HG03097 (cell line): ENCODE data around the gene CCDC148.

Source experiments
- ATAC-seq: cut with Tn5 transposase; IDR thresholded peaks from one replicate; pipeline ENCODE4 v1.9.1; 2021; ENCODE audit not compliant: unreplicated experiment, low FRiP score

The CCDC148 gene

DNA sequence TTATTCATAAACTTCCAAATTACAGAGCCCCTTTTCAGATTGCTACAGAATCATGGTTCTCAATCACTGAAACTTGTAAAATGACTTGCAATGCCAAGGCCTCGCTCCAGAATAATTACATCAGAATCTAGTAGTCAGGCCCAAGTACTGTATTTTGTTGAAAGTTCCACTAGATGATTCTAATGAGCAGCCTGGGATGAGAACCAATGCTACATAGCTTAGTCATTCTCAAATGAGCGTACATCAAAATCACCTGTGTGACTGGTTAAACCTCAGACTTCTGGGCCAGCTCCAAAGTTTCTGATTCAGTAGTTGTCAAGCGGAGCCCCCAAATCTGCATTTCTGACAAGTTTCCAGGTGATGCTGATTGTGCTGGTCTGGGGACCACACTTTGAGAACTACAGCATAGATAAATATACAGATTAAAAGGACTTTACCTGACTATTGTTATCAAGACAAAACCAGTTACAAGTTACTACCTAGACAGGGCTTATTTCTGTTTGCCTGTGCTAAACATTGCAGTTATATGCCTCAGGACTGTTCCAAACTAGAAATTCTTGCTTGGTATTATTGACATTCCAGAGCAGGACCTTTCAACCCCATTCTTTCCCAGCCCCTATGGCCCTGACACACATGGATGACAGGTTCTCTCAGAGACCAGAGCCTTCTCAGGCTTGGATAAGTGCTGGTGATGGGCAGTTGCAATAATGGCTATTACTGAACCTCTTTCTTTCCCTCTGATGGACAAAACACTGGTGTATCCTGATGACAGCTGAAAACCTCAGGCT, 271.8 kb downstream of the CCDC148 start:
- ATAC-seq = no peak

DNA sequence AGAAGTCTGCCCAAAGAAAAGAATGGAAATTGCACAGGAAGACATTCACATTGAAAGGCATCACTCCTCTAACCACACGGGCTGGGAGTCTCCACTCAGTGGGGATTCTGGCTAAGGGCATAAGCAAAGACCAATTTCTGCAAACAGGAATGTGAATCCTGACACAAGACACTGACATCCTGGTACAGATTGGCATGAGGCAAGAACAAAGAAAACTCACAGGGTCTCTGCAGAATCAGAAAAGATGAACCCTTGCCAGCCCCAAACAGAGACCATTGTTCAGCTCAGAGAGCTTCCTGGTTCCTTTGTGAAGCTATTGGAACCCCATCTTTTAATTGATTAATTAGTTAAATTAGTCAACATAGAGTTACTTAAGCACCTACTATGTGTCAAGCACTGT, 272.6 kb downstream of the CCDC148 start:
- no peak for ATAC-seq

DNA sequence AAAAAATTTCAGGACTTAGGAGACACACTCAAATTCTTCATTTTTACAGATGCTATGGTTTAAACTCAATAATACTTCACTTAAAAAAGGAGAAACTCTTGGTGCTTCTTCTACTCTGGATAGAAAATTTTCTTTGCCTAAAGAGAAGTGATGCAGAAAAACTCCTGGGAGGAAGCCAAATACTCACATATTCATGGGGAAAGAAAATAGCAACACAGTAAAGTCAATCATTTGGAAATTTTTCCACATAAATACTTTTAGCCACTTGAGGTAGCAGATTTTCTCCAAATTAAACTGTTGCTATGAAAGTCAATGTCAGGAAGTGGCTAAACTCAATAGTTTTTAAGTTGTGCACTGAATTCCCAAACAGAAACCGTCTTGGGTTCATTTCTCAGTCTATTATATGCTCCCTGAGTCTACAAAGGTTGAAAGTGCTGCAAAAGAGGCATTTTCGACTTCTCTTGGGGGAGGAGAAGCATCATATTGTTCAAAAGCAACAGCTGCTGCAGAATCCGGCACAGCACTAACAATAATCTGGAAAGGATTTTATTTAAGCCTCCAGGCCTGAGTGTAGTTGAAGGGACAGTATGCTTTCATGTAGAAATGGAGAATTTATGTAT, 273.8 kb downstream of the CCDC148 start:
- ATAC-seq = no peak

DNA sequence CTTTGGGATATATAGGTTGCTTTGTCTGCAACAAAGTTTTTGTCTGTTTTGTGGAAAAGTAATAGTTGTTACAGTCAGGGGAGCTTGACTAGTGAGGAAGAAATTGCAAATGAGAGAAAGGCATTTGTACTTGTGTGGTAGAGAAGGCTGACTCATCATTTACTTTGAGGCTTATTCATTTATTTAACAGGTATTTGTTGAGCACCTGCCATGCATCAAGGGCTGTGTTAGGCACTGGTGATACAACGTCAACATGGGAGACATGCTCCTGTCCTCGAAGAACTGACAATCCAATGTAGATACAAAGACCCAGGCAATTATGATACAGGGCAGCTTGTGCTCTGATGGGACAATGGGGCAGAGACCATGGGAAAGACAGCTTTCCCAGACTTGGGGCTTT, 275.4 kb downstream of the CCDC148 start:
- ATAC-seq = no peak

DNA sequence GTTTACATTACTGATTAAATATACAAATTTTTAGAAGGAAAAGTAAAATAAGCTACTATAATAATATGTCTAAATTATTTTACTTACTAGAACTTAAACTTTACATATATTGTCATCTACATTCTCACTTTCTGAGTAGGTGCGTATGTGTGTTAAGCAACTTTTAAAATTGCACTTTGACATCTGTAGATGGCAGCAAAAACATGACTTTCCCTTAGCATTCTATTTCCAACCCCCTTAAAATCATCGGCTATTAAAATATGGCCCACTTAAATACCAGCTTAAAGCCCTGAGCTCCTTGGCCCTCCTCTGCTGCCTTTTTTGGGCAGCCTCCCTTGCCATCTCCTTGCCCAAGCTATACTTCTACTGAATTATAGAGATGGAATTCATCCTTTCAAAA, 276.9 kb downstream of the CCDC148 start:
- ATAC-seq = no peak

DNA sequence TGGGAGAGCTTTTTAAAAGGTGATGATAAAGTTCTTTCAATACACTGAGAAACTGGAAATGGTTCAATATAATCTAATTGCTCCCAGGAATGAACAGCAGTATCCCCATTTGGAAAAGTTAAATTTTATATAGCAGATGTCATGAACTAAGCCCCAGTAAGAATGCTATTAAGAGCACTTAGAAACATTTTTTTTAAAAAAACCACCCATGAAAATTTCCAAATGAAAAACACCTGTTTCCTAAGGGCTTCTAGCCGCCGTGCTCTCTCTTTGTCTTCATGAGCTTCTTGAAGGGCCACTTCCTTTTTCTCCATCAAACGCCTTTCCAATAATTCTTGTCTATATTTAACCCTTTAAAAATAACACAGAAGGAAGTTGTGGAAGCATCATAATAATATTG, 277.9 kb downstream of the CCDC148 start:
- no peak for ATAC-seq

DNA sequence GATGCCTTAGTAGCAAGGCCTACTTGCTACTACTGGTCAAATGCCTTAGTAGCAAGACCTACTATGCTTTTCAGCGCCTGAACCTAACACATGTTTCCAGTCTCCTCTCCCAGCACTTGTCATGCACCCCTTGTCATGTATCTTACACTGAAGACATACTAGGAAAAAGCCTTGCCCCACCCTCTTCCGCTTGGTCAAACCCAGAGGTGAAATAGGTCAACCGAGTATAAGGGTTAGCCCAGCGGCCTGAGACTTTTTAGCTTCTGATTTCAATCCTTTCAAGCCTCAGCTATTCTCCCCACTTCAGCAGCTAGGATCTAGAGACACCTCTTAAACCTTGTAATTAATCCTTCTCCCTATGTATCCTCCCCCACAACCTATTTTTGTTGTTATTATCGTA, 281.6 kb downstream of the CCDC148 start:
- no peak for ATAC-seq

DNA sequence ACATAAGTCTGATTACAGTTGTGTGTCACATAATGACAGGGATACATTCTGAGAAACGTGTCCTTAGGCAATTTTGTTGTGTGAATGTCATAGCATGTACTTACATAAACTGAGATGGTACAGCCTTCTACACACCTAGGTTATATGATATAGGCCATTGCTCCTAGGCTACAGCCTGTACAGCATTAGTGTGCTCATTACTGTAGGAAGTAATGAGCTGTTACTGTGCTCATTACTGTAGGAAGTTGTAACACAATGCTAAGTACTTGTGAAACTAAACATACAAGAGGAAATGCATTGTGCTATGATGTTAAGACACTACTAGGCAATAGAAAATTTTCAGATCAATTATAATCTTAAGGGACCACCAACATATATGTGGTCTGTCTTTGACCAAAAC, 282.1 kb downstream of the CCDC148 start:
- no peak for ATAC-seq

DNA sequence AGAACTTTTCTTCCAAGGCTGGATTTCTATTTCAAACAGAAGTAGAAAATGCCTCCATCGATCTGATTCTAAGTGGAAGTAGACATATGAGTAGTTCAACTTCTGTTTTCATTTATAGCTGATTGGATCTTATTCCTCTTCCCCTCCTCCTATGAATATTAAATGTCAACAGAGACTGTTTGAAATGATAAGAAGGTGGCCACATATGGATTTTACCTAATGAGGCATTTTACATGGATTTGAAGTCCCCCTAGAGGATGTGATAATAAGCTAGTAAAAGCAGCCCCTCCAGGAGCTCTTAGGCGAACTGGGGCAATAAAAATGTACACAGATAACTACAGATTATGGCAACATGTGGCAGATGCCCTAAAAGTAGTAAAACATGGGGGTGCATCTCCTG, 283.8 kb downstream of the CCDC148 start:
- no peak for ATAC-seq

DNA sequence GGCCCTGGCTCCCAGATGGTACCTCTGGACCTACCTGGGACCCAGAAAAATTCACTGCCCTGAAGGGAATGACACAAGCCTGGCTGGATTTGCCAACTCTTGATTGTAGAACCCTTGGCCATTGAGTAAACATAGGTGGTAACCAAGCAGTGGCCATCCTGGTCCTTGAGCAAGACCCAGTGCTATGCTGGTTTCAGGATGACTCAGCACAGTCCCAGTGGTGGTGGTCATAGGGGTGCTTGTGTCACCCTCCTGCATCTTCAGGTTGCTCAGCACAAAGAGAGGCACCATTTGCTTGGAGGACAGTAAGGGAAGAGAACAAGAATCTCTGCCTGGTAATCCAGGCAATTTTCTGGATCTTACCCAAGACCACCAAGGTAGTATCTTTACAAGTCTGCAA, 302.0 kb downstream of the CCDC148 start:
- no peak for ATAC-seq

DNA sequence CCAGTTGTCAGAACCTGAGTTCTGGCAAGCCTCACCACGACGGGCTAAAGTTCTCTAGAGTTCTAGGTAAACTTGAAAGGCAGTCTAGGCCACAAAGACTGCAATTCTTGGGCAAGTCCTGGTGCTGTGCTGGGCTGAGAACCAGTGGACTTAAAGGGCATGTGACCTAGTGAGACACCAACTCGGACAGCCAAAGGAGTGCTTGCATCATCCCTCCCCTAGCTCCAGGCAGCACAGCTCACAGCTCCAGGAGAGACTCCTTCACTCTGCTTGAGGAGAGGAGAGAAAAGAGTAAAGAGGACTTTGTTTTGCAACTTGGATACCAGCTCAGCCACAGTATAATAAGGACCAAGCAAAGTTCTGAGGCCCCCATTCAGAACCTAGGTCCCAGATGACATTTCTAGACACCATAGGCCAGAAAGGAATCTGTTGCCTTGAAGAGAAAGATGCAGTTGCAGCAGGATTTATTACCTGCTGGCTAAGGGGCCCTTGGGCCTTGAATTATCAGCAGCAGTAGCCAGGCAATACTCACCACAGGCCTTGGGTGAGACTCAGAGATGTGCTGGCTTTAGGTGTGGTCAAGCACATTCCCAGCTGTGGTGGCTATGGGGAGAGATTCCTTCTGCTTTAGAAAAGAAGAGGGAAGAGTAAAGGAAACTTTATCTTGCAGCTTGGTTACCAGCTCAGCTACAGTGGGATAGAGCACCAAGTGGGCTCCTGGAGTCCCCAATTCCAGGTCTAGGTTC, 303.1 kb downstream of the CCDC148 start:
- no peak for ATAC-seq

DNA sequence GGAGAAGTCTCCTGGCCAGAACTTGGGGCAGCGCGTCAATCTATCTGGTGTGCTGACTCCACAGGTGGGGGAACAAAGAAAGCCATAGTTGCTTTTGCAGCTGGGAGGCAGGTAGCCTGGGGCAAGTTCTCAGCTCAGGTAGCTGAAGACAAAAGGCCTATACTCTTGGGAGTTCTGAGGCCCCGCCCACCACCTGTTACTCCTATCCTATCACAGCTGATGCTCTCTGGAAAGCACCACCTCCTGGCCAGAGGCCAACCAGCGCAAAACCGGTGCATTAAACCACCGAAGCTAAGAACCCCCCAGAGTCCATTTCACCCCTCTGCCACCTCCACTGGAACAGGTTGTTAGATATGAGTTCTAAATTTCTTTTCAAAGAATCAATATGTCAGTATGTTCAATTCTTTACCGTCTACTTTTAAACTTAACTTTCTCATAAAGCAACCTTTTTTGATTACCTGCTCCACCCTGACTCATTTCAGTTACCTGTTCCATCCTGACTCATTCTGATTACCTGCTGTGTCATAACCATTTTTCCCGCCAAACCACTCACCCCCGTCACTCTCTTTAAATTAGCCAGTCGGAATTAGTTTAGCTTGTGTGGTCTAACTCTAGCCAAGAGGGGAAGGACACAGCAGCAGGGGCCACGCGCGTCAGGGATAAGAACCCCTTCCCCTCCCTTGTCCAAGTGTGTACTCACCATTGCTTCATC, 311.5 kb downstream of the CCDC148 start:
- ATAC-seq = no peak

DNA sequence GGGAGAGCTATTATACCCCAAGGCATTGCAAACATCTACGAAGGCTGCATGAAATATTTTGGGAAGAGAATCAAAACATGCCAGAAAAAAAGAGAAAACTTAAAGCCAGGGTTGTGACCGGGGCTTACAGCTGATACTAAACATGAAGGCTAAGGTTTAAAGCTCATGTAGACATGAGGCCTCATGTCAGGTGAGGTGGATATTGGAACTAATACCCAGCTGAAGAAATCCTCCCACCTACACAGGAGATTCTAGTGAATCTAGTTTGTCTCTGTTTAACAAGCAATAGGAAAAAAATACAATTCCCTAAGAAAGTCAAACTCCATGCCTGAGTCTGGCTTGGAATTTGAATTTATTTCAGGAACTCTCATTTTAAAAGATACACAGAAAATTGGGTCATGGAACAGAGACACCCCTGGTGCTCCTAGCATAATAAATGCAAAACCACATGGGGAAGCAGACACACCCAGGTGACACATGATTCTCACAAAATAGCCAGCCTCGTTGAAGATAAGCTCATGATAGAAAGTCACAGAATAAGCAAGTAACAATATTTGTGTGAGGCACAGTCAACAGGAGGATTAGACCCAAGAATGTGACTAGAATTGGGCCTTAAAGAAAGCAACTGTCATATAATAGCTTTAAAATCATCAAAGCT, 312.7 kb downstream of the CCDC148 start:
- ATAC-seq = no peak

DNA sequence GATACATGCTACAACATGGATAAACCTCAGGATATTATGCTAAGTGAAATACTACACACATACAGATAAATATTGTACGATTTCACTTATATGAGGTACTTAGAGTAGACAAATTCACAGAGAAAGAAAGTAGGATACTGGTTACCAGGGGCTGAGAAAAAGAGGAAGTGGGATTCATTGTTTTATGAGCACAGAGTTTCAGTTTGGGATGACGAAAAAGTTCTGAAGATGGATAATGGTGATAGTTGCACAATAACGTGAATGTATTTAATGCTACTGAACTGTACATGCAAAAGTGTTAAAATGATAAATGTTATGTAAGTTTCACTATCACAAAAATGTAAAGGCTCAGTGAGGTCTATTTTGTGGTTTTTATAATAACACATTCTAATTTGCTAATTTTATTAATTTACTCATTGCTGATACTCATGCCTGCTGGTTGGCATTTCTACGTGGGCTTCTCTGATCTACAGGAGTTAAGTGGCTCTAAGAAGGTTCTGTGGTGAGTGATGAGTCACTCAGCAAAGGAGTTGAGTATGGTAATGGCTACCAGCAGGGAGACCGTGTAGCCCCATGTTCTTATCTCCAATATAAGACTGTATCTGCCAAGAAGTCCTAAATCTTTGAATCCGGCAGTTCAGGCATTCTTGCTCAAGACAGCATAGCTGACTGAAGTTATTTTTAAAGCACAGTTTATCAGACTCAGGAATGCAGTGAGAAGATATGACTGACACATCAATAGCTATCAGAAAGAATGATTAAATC, 313.8 kb downstream of the CCDC148 start:
- peak; percentile 45 for ATAC-seq

DNA sequence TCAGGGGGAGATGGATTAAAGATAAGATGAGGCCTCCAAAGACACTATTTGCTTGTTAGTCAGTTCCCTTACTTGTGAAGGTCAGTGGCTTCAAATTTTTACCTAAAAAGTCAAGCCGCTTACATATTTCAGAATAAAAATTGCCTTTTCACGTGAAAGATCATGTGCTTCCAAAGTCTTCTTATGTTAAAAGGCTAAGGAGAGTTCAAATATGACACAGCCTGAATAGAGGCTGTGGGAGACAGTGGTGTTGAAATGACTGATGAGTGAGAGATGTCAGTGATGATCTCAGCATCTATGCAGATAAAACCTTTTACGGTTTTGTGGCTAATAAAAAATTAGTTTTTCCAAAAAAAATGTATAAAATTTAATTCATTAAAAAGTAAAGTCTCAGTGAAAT, 314.4 kb downstream of the CCDC148 start:
- no peak for ATAC-seq

DNA sequence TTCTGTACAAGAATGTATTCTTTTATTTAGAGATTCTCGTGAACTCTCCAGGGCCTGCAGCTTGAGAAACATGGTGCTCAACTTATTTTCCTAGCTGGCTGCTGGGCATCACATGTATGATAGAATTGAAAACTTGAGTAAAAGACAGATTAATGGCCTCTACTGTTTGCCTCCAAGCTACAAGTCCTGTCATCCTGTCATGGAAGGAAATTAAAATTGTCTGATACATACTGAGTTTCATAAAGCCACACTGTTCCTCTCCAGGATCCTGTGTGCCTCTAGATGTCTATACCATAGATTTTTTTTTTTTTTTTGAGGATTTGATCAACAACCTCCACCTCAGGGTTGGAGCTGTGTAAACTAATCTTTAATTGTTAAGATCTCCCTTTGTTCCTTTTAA, 316.4 kb downstream of the CCDC148 start:
- no peak for ATAC-seq

DNA sequence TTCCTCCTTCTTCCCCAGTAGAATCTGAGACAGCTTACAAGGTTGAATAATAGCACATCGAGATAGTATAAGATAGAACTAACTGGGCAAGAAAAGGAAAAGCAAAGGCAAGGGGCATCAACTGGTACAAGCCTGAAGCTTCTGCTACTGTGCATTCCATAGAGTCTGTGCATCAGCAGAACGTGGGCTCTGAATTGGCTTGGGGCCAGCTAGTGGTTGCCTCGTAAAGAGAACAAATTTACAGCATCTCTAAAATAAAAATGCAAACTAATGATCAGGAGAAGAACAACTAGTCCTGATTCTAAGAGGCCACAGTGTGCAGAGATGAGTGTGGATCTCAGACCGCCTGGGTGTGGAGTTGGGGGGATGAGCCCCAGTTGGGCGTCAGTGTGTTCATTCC, 318.3 kb downstream of the CCDC148 start:
- no peak for ATAC-seq

DNA sequence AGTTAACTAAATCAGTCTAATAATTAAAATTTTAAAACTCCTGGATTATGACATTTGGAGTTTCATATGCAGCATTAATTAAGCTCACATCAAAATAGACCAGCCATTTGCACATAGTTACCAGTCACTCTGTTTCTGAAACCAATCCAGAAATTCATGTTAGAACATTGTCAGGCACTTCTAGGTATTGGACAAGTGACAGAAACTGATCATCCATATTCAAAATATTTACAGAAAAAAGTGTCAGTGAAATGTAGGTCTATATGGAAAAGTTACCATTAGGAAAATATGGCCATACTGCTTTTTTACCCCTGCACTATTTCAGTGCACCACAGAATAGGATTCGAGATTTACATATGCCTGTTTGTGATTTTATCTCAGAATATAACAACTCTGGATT, 321.5 kb downstream of the CCDC148 start:
- ATAC-seq = no peak

DNA sequence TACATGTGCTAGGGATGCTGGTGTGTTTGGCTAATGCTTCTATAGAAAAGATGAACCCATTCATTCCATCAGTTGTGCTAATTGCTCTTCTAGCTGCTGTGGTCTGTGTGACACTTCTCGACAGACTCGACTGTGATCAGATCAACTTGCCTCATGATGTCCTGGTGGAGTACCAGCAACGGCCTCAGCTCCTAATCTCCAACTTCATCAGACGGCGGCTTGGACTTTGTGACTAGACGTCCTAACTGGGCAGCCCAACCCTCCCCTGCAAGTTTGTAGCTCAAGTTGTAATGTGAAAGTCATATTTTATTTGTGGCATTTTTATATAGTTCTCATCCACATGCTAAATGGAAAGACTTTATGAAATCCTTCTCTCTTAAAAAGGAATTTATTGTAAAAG, 321.9 kb downstream of the CCDC148 start:
- ATAC-seq = no peak

DNA sequence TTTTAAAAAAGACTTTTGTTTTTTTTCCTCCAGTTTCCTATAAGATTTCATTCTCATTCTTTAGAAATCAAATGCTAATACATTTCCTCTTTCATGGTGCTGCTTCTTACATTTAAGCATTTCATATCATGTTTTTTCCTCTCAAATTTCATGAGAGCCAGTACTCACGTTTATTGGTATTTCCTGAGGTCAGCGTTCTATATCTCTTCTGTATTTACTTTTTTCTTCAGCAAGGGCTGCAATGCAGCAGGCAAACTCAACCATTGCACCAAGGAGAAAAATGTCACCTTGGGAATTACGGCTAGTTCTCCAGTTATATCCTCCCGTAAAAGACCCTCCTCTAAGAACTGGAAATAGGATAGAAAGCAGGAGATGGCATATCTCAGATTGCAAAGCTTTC, 322.5 kb downstream of the CCDC148 start:
- no peak for ATAC-seq
